Erythroblast (primary cell): ENCODE measurements around the gene MEMO1.

ENCODE experiments used
- GATA1 ChIP-seq: IDR thresholded peaks from 2 replicates; pipeline ENCODE4 v1.6.1; 2011; ENCODE audit warnings: low read depth, mild to moderate bottlenecking, control low read depth, low read length, moderate library complexity
- POLR2A ChIP-seq: IDR thresholded peaks from 2 replicates; pipeline ENCODE4 v1.6.1; 2011; ENCODE audit warnings: mild to moderate bottlenecking, low read length

DNA sequence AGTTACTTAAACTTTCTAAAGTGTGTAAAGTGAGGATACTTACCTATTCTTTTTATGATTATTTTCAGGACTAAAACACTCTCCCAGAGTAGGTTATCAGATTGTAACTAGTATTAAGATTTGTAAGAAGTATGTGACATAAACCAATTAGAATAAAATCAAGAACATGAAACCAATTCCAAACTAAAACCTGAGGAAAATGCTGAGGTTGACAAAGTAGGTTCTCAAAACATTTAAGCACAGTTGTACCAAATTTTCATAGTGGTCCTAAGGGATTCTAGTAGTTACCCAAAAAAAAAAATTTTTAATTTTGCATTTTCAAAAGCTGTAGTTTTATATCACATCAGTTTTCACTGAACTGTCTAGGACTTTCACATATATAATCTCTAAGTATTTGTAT, 157.3 kb downstream of the MEMO1 start:
- TF ChIP-seq POLR2A (no peak), GATA1 (no peak)
